ENCODE results near the gene CAPN11.

Gene CAPN11

DNA sequence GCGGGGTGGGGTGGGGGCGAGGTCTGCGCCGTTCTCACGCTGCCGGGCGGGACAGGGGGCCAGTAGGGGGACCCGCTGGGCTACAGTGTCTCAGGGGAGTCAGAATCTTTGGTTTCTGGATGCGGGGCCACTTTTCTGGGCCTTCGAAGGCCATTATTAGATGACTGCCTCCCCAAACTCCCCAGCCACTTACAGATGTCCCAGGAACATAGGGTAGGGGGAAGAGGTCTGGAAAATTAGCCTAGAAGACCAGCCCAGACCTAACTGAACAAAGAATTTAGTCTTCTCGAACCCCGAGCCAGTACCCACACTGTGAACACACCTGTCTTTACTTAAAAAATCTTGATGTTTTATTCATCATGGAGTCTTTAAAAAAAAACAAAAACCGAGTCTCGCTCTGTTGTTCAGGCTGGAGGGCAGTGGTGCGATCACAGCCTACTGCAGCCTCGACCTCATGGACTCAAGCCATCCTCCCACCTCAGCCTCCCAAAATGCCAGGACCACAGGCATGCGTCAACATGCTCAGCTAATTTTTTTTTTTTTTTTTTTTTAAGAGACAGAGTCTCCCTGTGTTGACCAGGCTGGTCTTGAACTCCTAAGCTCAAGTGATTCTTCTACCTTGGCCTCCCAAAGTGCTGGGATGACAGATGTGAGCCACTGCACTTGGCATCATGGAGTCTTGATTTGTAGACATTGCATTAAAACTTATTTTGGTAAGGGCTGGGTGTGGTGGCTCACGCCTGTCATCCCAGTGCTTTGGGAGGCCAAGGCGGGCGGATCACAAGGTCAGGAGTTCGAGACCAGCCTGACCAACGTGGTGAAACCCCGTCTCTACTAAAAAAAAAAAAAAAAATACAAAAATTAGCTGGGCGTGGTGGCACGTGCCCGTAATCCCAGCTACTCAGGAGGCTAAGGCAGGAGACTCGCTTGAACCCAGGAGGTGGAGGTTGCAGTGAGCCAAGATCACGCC is 61.5 kb downstream of the CAPN11 start:
- Mint-ChIP-seq H3K4me1 (peaks cover 32% of the 10 kb centered on the region), H3K27ac (no peak overlapping the region), H3K36me3 (peaks cover 7% of the 10 kb centered on the region), H3K4me3 (peak overlapping the region; percentile 58), H3K9me3 (no peaks in the 10 kb centered on the region)
- no peak for DNase-seq (ENCODE audit: low spot score in 2 of 2)
- no peak for ATAC-seq

- ATAC-seq (no peak), DNase-seq (ENCODE audit: low spot score in 2 of 2) (no peak)
- H3K9me3 Mint-ChIP-seq: no peaks in the 10 kb centered on the region
- H3K27ac Mint-ChIP-seq: no peak overlapping the region
- H3K36me3 Mint-ChIP-seq: peaks cover 7% of the 10 kb centered on the region
- peaks cover 32% of the 10 kb centered on the region for H3K4me1 Mint-ChIP-seq
- peak overlapping the region; percentile 10 for H3K4me3 Mint-ChIP-seq
Observed at GRCh38 chr6:44220913-44221290, 62.3 kb downstream of the CAPN11 start.

- H3K9me3 Mint-ChIP-seq: no peaks in the 10 kb centered on the region
- H3K36me3 Mint-ChIP-seq: peaks cover 7% of the 10 kb centered on the region
- peak; percentile 60 to 80 for DNase-seq (ENCODE audit: low spot score in 2 of 2)
- peaks cover 32% of the 10 kb centered on the region for H3K4me1 Mint-ChIP-seq
- peak; percentile 78 for ATAC-seq
- peak overlapping the region; percentile 10 for H3K4me3 Mint-ChIP-seq
- H3K27ac Mint-ChIP-seq: peak overlapping the region; percentile 12
Observed at GRCh38 chr6:44221291-44221960, 62.8 kb downstream of the CAPN11 start.

GRCh38 chr6:44221961-44222335 is 63.3 kb downstream of the CAPN11 start:
- H3K27ac Mint-ChIP-seq: peak overlapping the region; percentile 12
- peaks cover 7% of the 10 kb centered on the region for H3K36me3 Mint-ChIP-seq
- no peaks in the 10 kb centered on the region for H3K9me3 Mint-ChIP-seq
- H3K4me3 Mint-ChIP-seq: peak overlapping the region; percentile 92
- H3K4me1 Mint-ChIP-seq: peaks cover 32% of the 10 kb centered on the region
- DNase-seq (ENCODE audit: low spot score in 2 of 2): no peak
- no peak for ATAC-seq

- H3K9me3 Mint-ChIP-seq: no peaks in the 10 kb centered on the region
- peak overlapping the region; percentile 83 for H3K27ac Mint-ChIP-seq
- ATAC-seq: no peak
- peak overlapping the region; percentile 92 for H3K4me3 Mint-ChIP-seq
- no peak for DNase-seq (ENCODE audit: low spot score in 2 of 2)
- peaks cover 32% of the 10 kb centered on the region for H3K4me1 Mint-ChIP-seq
- H3K36me3 Mint-ChIP-seq: peaks cover 7% of the 10 kb centered on the region
Observed at GRCh38 chr6:44222486-44223318, 64.1 kb downstream of the CAPN11 start.

DNA sequence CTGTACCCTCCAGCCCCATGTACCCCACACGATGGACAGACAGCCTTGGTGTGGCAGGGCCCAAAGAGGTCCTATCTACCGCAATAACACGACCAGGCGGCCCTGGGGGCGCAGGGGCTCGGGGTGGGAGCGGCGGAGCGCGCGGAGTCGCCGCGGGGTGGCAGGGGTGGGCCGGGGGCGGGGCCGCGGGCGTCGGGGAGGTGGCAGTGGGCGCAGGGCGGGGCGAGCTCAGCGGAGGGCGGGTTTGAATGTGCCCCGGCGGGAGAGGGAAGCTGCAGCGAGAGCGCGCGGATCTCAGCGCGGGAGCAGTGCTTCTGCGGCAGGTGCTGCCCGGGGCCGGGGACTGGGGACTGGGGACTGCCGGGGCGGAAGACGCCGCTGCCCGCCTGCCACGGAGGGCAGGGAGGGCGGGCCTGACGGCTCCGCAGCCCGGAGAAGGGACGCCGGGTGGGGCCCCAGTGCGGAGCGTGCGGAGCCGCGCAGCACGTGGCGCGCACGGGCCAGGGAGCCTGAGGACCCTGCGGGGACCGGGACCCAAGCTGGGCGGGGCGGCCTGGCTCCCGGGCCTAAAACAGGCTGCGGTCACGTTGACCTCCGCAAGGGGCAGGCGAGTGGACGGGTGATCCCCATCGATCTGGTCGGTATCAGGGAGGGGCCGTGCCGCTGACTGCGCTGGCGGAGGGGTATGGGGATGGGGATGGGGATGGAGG is 64.9 kb downstream of the CAPN11 start, which contains the start of gene SLC29A1:
TSS of gene SLC29A1 (plus strand) at position 277 of the 710 bp plus-strand sequence. CDS start 3,719 bp downstream, outside the sequence.
- peaks cover 32% of the 10 kb centered on the region for H3K4me1 Mint-ChIP-seq
- H3K9me3 Mint-ChIP-seq: no peaks in the 10 kb centered on the region
- peak; percentile 79 for ATAC-seq
- peaks cover 7% of the 10 kb centered on the region for H3K36me3 Mint-ChIP-seq
- peak within 1 kb of the TSS; percentile 83 for H3K27ac Mint-ChIP-seq
- peak within 1 kb of the TSS; percentile 92 for H3K4me3 Mint-ChIP-seq
- DNase-seq (ENCODE audit: low spot score in 2 of 2): peak; percentile 70 to 87

GRCh38 chr6:44224029-44224964 is 65.7 kb downstream of the CAPN11 start:
- peak overlapping the region; percentile 83 for H3K27ac Mint-ChIP-seq
- no peaks in the 10 kb centered on the region for H3K9me3 Mint-ChIP-seq
- peak overlapping the region; percentile 92 for H3K4me3 Mint-ChIP-seq
- DNase-seq (ENCODE audit: low spot score in 2 of 2) (peak in 1 of 2 donors; percentile 71), ATAC-seq (peak; percentile 25)
- H3K4me1 Mint-ChIP-seq: peaks cover 32% of the 10 kb centered on the region
- peaks cover 12% of the 10 kb centered on the region for H3K36me3 Mint-ChIP-seq

DNA sequence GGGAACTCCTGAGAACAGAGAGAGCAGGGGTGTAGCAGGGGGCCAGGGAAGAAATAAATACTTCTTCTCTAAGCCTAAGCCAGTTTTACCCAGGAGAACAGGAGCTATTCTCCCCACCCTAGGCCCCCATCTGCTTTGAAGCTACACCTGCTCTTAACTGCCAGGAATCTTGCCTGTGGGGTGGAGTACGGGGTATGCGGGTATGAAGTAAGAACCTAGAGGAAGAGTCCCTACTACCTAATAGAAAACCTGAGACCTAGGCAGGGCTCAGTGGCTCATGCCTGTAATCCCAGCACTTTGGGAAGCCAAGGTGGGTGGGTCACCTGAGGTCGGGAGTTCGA is 66.3 kb downstream of the CAPN11 start:
- Mint-ChIP-seq H3K9me3 (no peaks in the 10 kb centered on the region), H3K4me3 (peak overlapping the region; percentile 92), H3K27ac (no peak overlapping the region), H3K4me1 (peaks cover 32% of the 10 kb centered on the region), H3K36me3 (peaks cover 12% of the 10 kb centered on the region)
- no peak for DNase-seq (ENCODE audit: low spot score in 2 of 2)
- ATAC-seq: no peak

- Mint-ChIP-seq H3K4me3 (peak overlapping the region; percentile 92), H3K9me3 (no peaks in the 10 kb centered on the region), H3K4me1 (peaks cover 32% of the 10 kb centered on the region), H3K27ac (no peak overlapping the region), H3K36me3 (peaks cover 17% of the 10 kb centered on the region)
- ATAC-seq (no peak), DNase-seq (ENCODE audit: low spot score in 2 of 2) (no peak)
Observed at GRCh38 chr6:44225579-44226325, 67.1 kb downstream of the CAPN11 start.

- Mint-ChIP-seq H3K4me1 (peaks cover 26% of the 10 kb centered on the region), H3K27ac (no peak overlapping the region), H3K9me3 (no peaks in the 10 kb centered on the region), H3K4me3 (no peak overlapping the region), H3K36me3 (peaks cover 25% of the 10 kb centered on the region)
- DNase-seq (ENCODE audit: low spot score in 2 of 2) (no peak), ATAC-seq (no peak)
Observed at GRCh38 chr6:44226368-44227147, 67.9 kb downstream of the CAPN11 start.

GRCh38 chr6:44227148-44227793 is 68.7 kb downstream of the CAPN11 start:
- Mint-ChIP-seq H3K9me3 (no peaks in the 10 kb centered on the region), H3K27ac (peak overlapping the region; percentile 45), H3K36me3 (peaks cover 31% of the 10 kb centered on the region), H3K4me1 (peaks cover 20% of the 10 kb centered on the region), H3K4me3 (no peak overlapping the region)
- no peak for ATAC-seq
- DNase-seq (ENCODE audit: low spot score in 2 of 2): no peak

DNA sequence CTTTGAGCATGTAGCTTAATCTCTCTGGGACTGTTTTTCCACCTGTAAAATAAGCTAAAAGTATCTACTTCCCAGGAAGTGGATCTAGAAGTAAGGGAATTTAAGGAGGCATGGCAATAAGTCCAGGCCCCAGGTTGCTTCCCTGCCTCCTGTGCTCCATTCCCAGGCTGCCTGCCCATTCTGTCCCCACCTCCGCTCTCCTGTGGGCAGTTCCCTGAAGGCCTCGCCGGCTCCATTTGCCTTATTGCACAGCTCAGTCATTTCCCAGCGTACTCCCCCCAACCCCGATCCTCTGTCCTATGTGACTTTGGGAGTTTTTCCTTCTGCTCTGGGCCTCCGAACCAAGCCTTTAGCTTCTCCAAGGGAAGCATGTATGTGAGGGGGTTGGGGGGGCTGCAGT is 69.4 kb downstream of the CAPN11 start:
- Mint-ChIP-seq H3K36me3 (peaks cover 31% of the 10 kb centered on the region), H3K4me3 (no peak overlapping the region), H3K4me1 (peaks cover 12% of the 10 kb centered on the region), H3K9me3 (no peaks in the 10 kb centered on the region), H3K27ac (peak overlapping the region; percentile 45)
- ATAC-seq (no peak), DNase-seq (ENCODE audit: low spot score in 2 of 2) (no peak)
